Measurements from ENCODE around the gene ERGIC3.
"Not testable (repeated sequence)": the region's sequence is repeated elsewhere in the genome, so short reads cannot be mapped to it uniquely, and the experiment has no call there.

The ERGIC3 gene

GRCh38 chr20:35541783-35542662 lies at the start of gene ERGIC3:
ERGIC3 (plus strand) TSS chr20:35542078; CDS start chr20:35542098, 20 bp downstream.
- DNase-seq, result peak; percentile 98

- DNase-seq, result no peak
These were observed 49.5 kb upstream of the ERGIC3 start for GRCh38 chr20:35492352-35492751.

GRCh38 chr20:35496481-35496880 lies 45.4 kb upstream of the ERGIC3 start:
- no peak for DNase-seq

GRCh38 chr20:35497320-35497719 lies 44.6 kb upstream of the ERGIC3 start:
- DNase-seq, result no peak

- DNase-seq, result no peak
These were observed 44.1 kb upstream of the ERGIC3 start for GRCh38 chr20:35497780-35498189.

GRCh38 chr20:35499271-35499670 lies 42.6 kb upstream of the ERGIC3 start:
- DNase-seq, result no peak

GRCh38 chr20:35502352-35502751 lies 39.5 kb upstream of the ERGIC3 start:
- no peak for DNase-seq

- no peak for DNase-seq
These were observed 38.6 kb upstream of the ERGIC3 start for GRCh38 chr20:35503281-35503680.

GRCh38 chr20:35503841-35504561 lies 37.9 kb upstream of the ERGIC3 start:
- no peak for DNase-seq

GRCh38 chr20:35504751-35505150 lies 37.1 kb upstream of the ERGIC3 start:
- no peak for DNase-seq

GRCh38 chr20:35506179-35506578 lies 35.7 kb upstream of the ERGIC3 start:
- DNase-seq, result no peak

- DNase-seq, result peak; percentile 35
These were observed 34.8 kb upstream of the ERGIC3 start for GRCh38 chr20:35506872-35507638.

GRCh38 chr20:35508493-35509218 lies 33.2 kb upstream of the ERGIC3 start:
- DNase-seq, result no peak

GRCh38 chr20:35510951-35511735 lies 30.7 kb upstream of the ERGIC3 start:
- no peak for DNase-seq

- no peak for DNase-seq
These were observed 30.0 kb upstream of the ERGIC3 start for GRCh38 chr20:35511814-35512420.

GRCh38 chr20:35514371-35514932 lies 27.4 kb upstream of the ERGIC3 start:
- DNase-seq, result no peak

- no peak for DNase-seq
These were observed 26.5 kb upstream of the ERGIC3 start for GRCh38 chr20:35515341-35515740.

GRCh38 chr20:35515949-35516645 lies 25.8 kb upstream of the ERGIC3 start:
- DNase-seq, result no peak

- no peak for DNase-seq
These were observed 24.8 kb upstream of the ERGIC3 start for GRCh38 chr20:35517125-35517524.

- DNase-seq, result not testable (repeated sequence)
These were observed 24.1 kb upstream of the ERGIC3 start for GRCh38 chr20:35517767-35518166.

Data from activated CD4-positive, alpha-beta T cell treated with anti-CD3 and anti-CD28 coated beads, Interleukin-2, amount 50 U/mL, for 16 hours (primary cell).